Stimulated activated CD8-positive, alpha-beta memory T cell treated with anti-CD3 and anti-CD28 coated beads, Interleukin-15, amount 100 ng/mL, for 48 hours (primary cell): Measurements from ENCODE around the gene TNFAIP3.
"Not testable (repeated sequence)": the region's sequence is repeated elsewhere in the genome, so short reads cannot be mapped to it uniquely, and the experiment has no call there.

Experiments used
- DNase-seq, 2 donors: peaks; one replicate each; pipeline ENCODE4 v3.0.0-alpha.2; 2020; ENCODE audit warnings: low read depth in 2 of 2

Gene TNFAIP3

DNA sequence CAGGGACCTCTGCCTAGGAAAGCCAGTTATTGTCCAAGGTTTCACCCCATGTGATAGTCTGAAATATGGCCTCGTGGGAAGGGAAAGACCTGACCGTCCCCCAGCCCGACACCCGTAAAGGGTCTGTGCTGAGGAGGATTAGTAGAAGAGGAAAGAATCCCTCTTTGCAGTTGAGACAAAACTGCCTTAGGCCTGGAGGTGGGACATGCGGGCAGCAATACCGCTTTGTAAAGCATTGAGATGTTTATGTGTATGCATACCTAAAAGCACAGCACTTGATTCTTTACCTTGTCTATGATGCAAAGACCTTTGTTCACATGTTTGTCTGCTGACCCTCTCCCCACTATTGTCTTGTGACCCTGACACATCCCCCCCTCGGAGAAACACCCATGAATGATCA, 22.3 kb upstream of the TNFAIP3 start:
- not testable (repeated sequence) for DNase-seq

DNA sequence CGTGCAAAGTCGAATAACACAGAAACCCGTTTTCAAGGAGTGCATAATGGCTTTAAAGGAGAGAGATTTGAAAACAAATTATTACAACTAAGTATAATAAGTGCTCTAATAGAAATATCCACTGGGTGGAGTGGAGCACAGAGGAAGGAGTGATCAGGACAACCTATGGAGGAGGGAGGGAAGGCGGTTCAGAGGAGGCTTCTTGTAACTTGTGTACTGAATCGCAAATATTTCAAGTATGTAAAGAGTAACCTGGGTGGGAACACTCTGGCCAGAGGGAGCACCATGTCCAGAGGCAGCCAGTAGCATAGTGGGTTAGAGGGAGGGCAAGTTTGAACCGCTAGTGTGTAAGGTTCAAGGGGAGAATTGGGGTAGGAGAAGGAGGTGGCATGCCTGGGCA, 21.6 kb upstream of the TNFAIP3 start:
- no peak for DNase-seq

DNA sequence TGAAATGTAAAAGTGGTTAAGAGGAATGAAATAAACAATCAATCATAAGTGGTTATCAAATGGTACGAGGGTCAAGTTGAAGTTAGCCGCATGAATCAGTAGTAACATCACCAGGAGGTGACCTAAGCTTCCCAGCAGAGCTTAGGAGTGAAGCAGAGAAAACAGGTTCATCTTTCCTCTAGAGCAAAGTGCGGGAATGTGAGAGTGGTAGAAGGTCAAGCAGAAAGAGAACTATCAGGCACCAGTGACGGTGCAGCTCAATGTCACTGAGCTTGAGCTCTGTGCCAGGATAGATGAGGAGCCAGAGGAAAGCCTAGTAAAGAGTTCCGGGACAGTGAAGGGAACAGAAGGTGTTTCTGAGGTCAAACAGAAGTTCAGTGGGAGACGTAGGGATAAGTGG, 20.8 kb upstream of the TNFAIP3 start:
- no peak for DNase-seq

DNA sequence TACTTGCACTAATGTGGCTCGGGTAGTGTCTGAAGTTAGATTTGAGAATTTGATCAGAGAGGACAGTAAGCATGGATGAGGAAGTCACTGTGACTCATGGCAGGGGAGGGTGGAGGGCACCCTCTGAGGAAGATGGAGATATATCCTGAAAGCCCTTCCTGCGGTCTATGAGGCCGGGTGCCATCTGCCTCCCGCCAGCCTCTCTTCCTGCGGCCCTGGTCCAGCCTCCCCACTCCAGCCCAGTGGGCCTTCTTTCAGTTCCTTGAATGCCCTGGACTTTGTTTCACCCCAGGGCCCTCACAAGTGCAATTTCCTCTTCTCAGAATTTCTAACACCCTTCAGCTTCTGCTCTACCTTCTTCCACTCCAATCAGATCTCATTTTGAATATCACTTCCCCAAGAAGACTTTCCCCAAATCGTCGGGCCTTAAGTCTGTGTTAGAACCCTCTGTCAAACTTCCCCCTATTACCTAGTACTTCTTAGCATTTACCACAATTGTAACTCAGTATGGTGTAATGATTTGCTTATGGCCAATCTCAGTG, 20.2 kb upstream of the TNFAIP3 start:
- no peak for DNase-seq

DNA sequence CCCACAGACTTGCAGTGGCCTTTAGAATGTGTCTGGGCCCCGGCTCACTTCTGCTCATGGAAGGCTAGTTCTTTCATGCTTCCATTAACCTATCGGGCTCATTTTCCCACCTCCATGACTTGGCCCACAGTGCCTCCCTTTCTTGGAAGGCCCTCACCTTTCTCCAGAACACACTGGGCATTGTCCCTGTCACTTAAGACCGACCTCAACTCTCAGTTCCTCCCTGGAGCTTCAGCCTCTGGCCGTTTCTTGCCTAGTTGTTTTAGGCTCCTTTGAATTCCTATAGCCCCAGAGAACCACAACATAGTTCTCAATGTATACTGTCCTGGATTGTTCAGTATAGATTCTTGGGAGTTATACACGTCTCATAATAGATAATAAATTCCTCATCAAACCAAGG, 19.3 kb upstream of the TNFAIP3 start:
- no peak for DNase-seq

DNA sequence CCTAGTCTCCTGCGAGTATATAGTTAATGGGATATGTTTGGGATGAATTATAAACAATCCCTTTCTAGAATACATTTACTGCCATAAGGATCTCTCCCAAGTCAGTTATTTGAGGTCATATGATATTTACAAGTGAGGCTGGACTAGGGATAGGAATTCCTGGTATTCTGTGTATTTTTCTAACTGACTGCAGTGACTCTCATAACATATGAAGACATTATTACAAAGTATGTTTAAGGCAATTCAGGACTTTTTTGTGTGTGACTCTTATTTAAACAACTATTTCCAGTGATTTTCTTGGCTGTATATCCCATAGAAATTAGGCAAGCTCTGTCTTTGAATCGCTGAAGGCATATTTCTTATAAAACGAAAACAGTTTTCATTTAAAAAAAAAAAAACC, 18.4 kb upstream of the TNFAIP3 start:
- DNase-seq, result no peak

DNA sequence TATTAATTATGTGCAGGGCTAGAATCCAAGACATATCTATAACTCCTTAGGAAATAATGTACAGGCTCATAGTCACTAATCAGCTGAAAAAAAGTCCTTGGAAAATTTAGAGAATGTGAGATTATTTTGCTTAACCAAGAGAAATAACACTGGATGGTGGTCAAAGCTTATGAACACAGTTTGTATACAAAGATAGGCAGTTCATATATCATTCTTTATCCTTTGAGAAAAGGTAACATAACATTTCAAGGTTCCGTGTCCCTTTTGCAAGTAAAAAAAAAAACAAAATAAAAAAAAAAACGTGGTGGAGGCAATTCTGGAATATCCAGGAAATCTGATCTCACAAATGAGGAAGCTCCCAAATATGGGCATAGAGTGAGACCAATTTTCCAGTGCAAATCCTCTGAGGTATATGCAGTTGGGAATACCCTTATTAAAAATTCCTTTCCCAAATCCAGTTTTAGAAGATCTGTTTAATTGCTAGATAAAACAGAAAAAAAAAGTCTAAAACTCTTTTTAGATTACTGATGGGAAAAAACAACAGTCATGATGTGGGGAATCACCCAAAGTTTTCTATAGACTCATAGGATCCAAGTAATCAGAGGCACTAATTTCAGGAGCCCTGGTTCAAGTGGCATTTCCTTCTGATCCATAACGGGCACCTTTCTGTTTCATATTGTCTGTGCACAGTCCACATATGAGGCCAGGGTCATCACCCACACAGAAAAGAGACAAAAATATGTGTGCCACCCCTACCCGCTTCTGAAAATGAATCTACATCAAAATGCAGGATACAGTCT, 17.7 kb upstream of the TNFAIP3 start:
- DNase-seq, result peak in 1 of 2 donors; percentile 40

DNA sequence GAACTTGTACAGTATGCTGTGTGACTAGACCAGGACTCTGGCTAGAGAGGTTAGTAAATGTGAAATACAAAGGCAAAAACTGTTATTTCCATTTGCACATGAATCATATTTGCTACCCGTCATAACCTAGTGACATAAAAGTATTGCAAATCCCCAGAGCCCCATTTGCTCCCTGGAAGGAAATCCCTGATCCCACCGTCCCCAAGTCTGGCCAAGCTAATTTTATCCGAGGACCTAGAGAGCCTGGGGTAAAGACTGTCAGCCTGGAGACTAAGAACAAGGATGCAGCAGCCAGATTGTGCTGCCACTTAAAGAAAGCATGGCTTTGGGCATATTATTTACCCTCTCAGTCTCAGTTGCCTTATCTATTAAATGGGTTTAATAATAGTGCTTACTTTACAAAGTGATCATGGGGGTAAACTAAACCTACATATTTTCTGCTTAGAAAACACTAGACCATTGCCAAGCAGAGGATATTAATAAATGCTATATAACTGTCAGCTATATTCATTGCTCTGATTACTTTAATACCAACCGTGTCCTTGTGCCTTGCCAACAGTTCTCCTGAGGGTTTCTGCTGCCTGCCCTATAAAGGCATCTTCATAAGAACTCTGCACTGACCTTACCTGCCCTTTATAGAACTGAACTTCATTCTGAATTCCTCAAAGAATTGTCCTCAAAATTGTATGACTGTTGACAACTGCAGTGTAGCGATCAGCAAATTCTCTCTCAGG, 16.9 kb upstream of the TNFAIP3 start:
- no peak for DNase-seq

DNA sequence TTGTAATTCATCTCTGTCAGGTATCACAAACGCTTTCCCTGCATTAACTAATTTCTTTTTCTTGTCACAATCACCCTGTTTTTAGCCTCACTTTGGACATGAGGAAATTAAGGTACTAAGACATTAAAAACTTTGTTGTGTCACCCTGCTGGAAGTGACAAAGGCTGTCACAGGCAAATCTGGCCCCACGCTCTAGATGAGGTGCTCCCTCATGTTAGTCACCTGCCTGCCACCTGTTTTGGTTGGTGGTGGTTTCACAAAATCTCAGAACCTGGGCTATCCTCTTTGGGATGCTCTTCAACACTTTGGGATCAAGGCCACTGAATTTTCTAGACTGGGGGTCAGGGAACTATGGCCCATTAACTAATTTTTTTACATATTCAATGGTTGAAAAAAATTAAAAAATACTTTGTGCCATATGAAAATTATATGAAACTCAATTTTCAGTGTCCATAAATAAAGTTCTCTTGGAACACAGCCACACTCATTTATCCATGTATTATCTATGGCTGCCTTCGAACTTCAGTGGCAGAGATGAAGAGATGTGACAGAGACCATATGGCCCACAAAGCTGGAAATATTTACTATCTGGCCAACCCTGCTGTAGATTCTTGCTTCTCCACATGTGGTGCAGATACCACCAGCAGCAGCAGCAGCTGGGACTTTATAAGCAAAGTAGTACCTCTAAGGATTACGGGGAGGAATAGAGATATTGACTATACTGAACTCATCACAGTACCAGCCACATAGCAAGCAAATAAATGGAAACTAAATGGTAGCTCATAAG, 16.1 kb upstream of the TNFAIP3 start:
- DNase-seq, result no peak

DNA sequence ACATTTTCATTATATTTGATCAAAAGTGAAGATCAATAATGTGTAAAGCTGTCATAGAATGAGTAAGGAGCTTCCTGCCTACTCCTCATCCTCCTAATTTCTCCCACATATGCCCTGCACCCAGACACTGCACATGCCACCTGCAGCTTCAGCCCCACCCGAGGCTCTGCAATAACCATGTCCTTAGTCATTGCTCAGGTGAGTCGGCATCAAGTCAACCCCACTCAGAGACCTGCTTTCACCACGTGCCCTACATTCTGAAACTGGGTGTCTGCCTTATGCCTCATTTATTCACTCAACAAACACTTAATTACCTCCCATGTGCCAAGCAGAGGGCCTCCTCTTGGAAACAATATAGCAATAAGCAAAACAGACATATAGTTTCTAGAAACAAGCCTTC, 15.4 kb upstream of the TNFAIP3 start:
- DNase-seq, result peak in 1 of 2 donors; percentile 32

DNA sequence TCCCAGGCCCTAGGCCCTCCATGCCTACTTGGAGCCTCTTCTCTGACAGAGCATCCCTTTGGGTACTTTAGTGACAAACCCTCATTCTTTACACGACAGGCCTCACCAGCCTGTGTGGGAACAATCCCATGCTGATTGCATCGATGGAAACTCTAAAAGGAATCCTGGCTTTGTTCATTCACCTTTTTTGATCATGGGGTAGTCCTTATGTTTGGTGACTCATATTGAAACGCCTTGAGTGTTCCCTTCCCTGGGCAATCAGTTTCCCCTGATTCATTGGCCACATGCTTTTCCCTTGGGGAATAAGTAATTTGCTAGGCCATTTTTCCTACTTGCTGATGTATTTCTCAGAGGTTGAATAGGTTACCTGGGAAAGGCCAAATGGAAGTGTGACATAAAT, 14.7 kb upstream of the TNFAIP3 start:
- no peak for DNase-seq

DNA sequence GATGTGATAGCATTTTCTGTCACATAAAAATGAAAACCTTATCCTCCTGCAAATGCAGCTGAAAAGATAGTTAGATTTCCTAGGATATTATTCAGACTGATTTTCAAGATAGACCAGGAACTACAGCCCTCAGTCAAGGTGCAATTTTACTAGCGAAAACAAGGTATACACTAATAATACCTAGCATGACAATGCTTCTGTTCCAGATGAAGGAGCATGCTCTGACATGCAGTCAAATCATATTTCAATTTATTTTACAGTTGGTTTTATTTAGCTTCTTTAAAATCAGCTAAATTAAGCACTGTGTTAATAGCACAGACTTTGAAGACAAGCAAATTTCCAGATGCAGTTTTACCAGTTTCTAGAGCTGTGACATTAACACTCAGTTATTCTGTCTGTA, 14.2 kb upstream of the TNFAIP3 start:
- DNase-seq, result no peak

DNA sequence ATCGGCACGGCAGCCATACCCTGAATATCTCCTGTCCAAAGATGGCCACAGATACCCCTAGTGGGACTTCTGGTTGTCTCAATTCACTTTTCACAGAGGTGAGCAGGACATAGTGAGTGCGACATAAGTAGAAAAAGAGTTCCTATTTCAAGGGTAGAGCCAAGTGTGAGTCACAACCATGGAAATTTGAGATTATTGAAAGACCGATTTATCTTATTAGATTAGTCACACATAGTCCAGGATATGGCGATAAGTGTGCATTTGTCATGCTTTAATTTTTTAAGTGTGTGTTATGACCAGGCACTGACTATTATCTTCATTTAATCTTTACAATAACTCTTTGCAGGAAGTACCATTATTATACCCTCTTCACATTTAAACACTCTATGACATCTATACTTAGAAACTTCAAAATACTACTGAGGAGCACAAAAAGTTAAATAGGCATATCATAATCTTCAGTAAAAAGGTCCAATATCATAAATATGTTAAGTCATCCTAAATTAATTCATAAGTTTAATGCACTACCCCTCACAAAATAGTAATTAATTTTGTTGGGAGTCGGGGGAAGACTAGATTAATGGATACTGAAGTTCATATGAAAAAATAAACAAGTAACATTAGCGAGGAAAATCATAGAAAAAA, 13.4 kb upstream of the TNFAIP3 start:
- no peak for DNase-seq

DNA sequence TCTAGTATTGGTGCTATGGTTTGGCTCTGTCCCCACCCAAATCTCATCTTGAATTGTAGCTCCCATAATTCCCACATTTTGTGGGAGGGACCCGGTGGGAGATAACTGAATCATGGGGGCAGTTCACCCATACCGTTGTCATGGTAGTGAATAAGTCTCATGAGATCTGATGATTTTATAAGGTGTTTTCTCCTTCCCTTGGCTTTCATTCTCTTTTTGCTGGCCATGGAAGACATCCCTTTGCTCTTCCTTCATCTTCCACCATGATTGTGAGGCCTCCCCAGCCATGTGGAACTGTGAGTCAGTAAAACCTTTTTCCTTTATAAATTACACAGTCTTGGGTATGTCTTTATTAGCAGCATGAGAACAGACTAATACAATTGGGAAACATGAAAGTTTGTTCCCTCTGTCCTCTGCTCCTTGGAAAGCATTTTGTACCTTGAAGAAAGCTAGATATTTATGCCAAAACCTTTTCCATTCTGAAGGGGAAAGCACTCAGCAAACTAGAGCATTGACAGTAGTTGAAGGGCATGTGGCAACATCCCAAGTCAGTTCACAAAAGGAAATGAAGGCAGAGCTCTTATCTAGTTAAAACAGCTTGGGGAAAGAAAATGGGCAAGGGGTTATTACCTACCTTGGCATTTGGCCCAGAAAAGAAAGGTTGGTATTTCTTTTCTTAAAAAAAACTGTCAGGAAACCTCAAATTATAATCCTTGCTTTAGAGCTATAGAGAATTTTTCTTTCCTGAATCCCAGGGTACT, 10.7 kb upstream of the TNFAIP3 start:
- no peak for DNase-seq

DNA sequence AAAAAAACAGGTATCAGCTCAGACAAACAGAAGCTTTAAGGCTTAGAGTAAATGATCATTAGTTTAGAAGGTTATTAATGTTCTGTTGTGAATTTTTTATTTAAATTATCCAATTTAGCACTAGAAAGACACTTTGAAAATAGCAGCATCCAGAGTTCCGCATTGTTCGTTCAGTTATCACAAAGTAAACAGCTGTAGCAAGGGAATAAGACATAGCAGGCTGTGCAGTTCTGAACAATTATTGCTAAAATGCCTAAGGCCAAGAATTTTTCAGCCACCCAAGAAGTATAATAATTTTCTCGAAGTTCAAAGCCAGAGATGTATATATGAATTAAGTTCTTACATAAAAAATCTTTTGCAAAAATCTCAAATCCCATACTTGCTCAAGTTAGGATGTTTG, 8.0 kb upstream of the TNFAIP3 start:
- no peak for DNase-seq

DNA sequence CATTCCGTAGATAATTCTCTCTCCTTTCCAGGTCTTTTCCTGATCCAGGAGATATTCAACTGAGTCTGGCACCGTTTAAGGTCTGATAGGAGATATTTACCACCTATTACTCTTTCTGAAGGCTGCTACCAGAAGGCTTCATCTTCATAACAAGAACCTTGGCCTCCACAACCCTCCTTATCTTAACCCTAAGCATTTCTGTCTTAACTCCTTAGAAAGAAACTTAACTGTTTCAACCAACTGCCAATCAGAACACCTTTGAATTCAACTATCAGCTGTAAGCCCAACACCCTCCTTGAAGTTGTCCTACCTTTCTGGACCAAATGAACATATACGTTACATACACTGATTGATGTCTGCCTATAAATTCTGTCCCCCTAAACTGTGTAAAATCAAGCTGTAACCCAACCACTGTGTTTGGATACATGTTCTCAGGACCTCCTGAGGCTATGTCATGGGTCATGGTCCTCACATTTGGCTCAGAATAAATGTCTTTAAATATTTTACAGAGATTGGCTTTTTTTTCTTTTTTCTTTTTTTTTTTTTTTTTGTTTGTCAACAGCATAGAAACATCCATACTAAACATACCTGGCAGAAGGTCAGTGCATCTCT, 6.6 kb upstream of the TNFAIP3 start:
- no peak for DNase-seq

DNA sequence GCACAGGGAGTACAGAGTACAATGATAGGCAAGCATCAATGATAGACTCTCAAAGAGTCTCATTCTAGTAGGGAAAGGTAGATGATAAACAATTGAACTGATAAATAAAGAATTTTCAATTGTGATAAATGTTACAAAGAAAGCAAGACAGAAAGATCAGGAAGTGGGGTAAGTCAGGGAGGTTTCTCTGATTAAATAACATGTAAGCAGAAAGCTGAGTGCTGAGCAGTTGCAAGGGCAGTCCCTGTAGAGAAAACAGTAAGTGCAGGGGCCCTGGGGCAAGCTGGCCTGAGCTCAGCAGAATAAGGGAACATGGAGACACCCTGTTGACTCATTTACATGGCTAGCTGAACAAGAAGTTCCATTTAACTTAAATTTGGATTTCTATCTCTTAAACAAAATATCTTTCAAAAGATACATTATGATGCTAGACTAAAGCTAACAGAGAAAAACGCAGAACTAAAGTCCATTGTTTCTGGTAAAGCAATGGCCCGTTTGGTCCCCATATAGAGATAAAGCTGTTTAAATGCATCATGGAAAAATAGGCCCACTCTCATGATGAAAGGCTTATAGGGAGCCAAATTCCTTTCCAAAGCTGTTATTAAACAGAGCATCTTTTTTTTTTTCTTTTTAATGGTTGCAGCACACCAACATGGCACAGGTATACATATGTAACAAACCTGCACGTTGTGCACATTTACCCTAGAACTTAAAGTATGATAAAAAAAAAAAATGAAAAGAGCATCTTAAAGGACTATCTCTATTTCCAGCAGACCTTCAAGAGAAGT, 5.3 kb upstream of the TNFAIP3 start:
- DNase-seq, result no peak

DNA sequence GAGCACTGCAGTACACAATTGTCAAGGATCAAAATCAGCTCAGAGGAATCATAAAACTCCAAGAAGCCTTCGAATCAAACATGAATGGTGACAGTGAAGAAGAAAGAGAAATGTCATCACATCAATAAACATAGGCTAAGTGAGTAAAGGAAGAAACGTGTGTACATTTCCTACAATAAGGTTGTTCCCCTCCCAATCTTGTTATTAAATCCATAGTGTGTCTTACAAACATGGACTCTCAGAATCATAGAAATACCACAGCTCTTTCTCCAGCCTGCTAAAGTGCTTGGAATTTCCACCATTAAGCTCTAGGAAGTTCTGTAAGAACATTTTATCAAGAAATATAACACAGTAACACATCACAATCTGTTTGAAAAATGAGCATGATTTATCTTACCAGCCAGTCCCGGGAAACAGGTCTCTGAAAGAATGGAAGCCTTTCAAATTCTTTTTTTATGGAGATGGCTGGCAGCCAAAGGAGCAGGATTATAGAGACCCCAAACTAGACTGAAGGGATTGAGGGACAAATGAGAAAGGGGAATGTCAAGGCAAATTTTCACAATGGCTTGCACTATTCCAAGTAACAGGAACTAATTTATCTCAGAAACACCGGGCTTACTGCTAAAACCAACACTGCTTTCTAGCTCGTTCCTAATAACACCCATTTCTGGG, 4.5 kb upstream of the TNFAIP3 start:
- no peak for DNase-seq

DNA sequence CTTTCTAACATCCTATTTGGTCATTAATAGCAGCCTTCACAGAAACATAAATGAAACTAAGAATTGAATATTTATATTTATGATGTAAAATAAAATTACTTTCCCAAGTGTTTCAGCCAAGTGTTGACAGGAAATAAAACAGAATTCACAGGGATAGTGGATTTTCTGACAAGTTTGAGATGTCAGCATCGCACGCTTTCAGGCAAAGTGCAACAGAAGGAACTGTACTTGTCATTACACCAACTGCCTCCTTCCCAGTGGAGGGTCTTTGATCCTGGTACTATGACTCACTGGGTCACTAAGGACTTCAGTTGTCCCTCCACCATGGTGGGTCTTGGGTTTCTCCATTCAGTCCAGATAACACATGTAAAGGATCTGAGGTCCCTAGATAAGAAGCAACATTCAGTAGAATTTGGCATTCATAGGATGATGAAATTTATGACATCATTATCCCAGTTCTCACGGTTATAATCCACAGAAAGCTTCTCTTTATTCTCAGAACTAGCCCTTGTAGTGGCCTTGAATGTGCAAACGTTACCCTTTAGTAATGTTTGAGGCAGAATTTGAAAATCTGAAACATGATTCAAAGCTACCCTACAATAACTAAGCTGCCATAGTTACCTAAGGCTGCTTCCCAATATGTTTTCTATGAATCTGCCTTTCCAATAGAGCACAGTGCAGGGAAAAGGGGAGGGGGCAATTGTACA, 3.8 kb upstream of the TNFAIP3 start:
- DNase-seq, result no peak
